VCaP (cell line): ENCODE results near the gene PDE4D.

Source experiments
- H3K27ac ChIP-seq: fragments of 450-650 bp; 2 replicates; pipeline ENCODE4 v1.5.1; 2017
- CTCF ChIP-seq: fragments of 450-650 bp; conservative IDR thresholded peaks from 2 replicates; pipeline ENCODE4 v1.5.1; 2017; ENCODE audit warnings: mild to moderate bottlenecking, moderate library complexity

The PDE4D gene

GRCh38 chr5:59593439-59594007 lies 300.0 kb downstream of the PDE4D start:
- no peak overlapping the region for H3K27ac ChIP-seq
- TF ChIP-seq CTCF = no peak

GRCh38 chr5:59592101-59592500 lies 301.4 kb downstream of the PDE4D start:
- no peak for TF ChIP-seq CTCF
- H3K27ac ChIP-seq = no peak overlapping the region

GRCh38 chr5:59591162-59591561 lies 302.4 kb downstream of the PDE4D start:
- TF ChIP-seq CTCF = no peak
- no peak overlapping the region for H3K27ac ChIP-seq

GRCh38 chr5:59588922-59589321 lies 304.6 kb downstream of the PDE4D start:
- H3K27ac ChIP-seq = peak overlapping the region; percentile 86
- no peak for TF ChIP-seq CTCF

- TF ChIP-seq CTCF = peak; percentile 64
- H3K27ac ChIP-seq = peak overlapping the region; percentile 86
These were observed 305.8 kb downstream of the PDE4D start for GRCh38 chr5:59587489-59588337.

GRCh38 chr5:59586841-59587240 lies 306.7 kb downstream of the PDE4D start:
- no peak for TF ChIP-seq CTCF
- H3K27ac ChIP-seq = peak overlapping the region; percentile 86

- no peak for TF ChIP-seq CTCF
- no peak overlapping the region for H3K27ac ChIP-seq
These were observed 308.4 kb downstream of the PDE4D start for GRCh38 chr5:59584858-59585846.
